Activated CD8-positive, alpha-beta memory T cell treated with anti-CD3 and anti-CD28 coated beads for 4 hours (primary cell): ENCODE results near the gene ABCD4.
A peak's percentile ranks its signal among the peaks of the same experiment; 100 is the strongest.
"Not testable (repeated sequence)": the region's sequence is repeated elsewhere in the genome, so short reads cannot be mapped to it uniquely, and the experiment has no call there.

Source experiments
- DNase-seq, 2 donors: peaks; one replicate each; pipeline ENCODE4 v3.0.0-alpha.2; 2020; ENCODE audit warnings: low read depth in 2 of 2

The ABCD4 gene

GRCh38 chr14:74302634-74303569 lies at the start of gene ABCD4:
TSS of gene ABCD4 (minus strand) at chr14:74302934. CDS start at chr14:74302912, 22 bp downstream.
- DNase-seq = peak; percentile 73 to 77

GRCh38 chr14:74350928-74351323 lies 48.2 kb upstream of the ABCD4 start:
- no peak for DNase-seq

GRCh38 chr14:74350211-74350927 lies 47.6 kb upstream of the ABCD4 start:
- DNase-seq = no peak

- DNase-seq = no peak
Measured at GRCh38 chr14:74349757-74350156, 47.0 kb upstream of the ABCD4 start.

GRCh38 chr14:74348735-74349463 lies 46.2 kb upstream of the ABCD4 start:
- DNase-seq = no peak

- DNase-seq = no peak
Measured at GRCh38 chr14:74348241-74348734, 45.6 kb upstream of the ABCD4 start, which contains the start of gene VRTN. TSS of gene VRTN (plus strand) at chr14:74348471. CDS start at chr14:74356784, 8,313 bp downstream.

- DNase-seq = no peak
Measured at GRCh38 chr14:74347795-74348100, 45.0 kb upstream of the ABCD4 start.

- no peak for DNase-seq
Measured at GRCh38 chr14:74347097-74347794, 44.5 kb upstream of the ABCD4 start.

GRCh38 chr14:74346341-74346740 lies 43.6 kb upstream of the ABCD4 start:
- DNase-seq = no peak

GRCh38 chr14:74333909-74334308 lies 31.2 kb upstream of the ABCD4 start:
- no peak for DNase-seq

GRCh38 chr14:74329950-74330552 lies 27.3 kb upstream of the ABCD4 start:
- not testable (repeated sequence) for DNase-seq

GRCh38 chr14:74326369-74327152 lies 23.8 kb upstream of the ABCD4 start:
- no peak for DNase-seq

- DNase-seq = no peak
Measured at GRCh38 chr14:74325446-74325845, 22.7 kb upstream of the ABCD4 start.

- DNase-seq = no peak
Measured at GRCh38 chr14:74324931-74325361, 22.2 kb upstream of the ABCD4 start.

- no peak for DNase-seq
Measured at GRCh38 chr14:74314576-74314975, 11.8 kb upstream of the ABCD4 start.

GRCh38 chr14:74313601-74314000 lies 10.9 kb upstream of the ABCD4 start:
- no peak for DNase-seq

GRCh38 chr14:74312161-74312560 lies 9.4 kb upstream of the ABCD4 start:
- no peak for DNase-seq

GRCh38 chr14:74309125-74310022 lies 6.6 kb upstream of the ABCD4 start:
- no peak for DNase-seq

- DNase-seq = no peak
Measured at GRCh38 chr14:74308695-74309094, 6.0 kb upstream of the ABCD4 start.
